Activated naive CD8-positive, alpha-beta T cell (primary cell): Measurements from ENCODE around the gene BMP8B.

Experiments
- H3K27ac Mint-ChIP-seq: one replicate; pipeline ENCODE4 v1.8.0; 2021; ENCODE audit warnings: mixed read lengths
- H3K27me3 Mint-ChIP-seq: one replicate; pipeline ENCODE4 v1.8.0; 2021; ENCODE audit warnings: mixed read lengths
- H3K36me3 Mint-ChIP-seq: one replicate; pipeline ENCODE4 v1.8.0; 2021; ENCODE audit warnings: mixed read lengths
- H3K4me1 Mint-ChIP-seq: one replicate; pipeline ENCODE4 v1.8.0; 2021; ENCODE audit warnings: low read depth, mixed read lengths
- H3K4me3 Mint-ChIP-seq: one replicate; pipeline ENCODE4 v1.8.0; 2021; ENCODE audit warnings: mild to moderate bottlenecking, mixed read lengths
- H3K9me3 Mint-ChIP-seq: one replicate; pipeline ENCODE4 v1.8.0; 2021; ENCODE audit warnings: low read depth, mixed read lengths

BMP8B gene

GRCh38 chr1:39711104-39711965, 77.3 kb downstream of the BMP8B start:
- H3K27me3 Mint-ChIP-seq = peaks cover 5% of the 10 kb centered on the region
- H3K4me3 Mint-ChIP-seq = no peak overlapping the region
- H3K9me3 Mint-ChIP-seq = no peaks in the 10 kb centered on the region
- H3K4me1 Mint-ChIP-seq = no peaks in the 10 kb centered on the region
- no peaks in the 10 kb centered on the region for H3K36me3 Mint-ChIP-seq
- no peak overlapping the region for H3K27ac Mint-ChIP-seq

GRCh38 chr1:39707506-39707905, 81.2 kb downstream of the BMP8B start:
- no peaks in the 10 kb centered on the region for H3K36me3 Mint-ChIP-seq
- H3K4me3 Mint-ChIP-seq = no peak overlapping the region
- no peak overlapping the region for H3K27ac Mint-ChIP-seq
- H3K9me3 Mint-ChIP-seq = no peaks in the 10 kb centered on the region
- H3K4me1 Mint-ChIP-seq = no peaks in the 10 kb centered on the region
- no peaks in the 10 kb centered on the region for H3K27me3 Mint-ChIP-seq
